ENCODE results near the gene COL27A1. TPM values are rescaled to one million over a fixed set of nuclear protein-coding genes. Genes with fewer than 3 reads are reported as not detected.

COL27A1 gene
- total RNA-seq, 5 donors from 2014 or later (not counting 1 experiment from before 2014, with no cell fraction given), result 0.53 to 1.7 (median 0.95) TPM

DNA sequence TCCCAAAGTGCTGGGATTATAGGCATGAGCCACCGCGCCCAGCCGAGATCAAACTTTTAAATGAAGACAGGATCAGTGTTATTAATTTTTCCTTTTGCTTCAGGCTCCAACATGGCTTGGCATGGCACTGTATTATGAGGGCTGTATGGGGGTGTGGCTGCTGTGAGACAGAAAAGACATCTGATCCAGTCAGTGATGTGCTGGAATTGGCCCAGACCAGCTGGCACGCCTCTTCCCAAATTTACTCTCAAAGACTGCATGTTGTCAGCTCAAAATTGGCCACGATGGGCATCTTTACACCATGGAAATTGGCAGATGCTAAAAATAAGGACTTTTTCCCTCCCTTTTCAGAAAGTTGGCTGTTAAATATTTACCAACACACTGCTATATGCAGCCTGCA, 12.1 kb upstream of the COL27A1 start:
- WGBS (ENCODE audit: insufficient coverage), result 86% methylated on average over 1 of the region's 5 CpGs
- Mint-ChIP-seq H3K4me3 (no peak overlapping the region), H3K9me3 (no peaks in the 10 kb centered on the region), H3K36me3 (no peaks in the 10 kb centered on the region), H3K4me1 (no peaks in the 10 kb centered on the region), H3K27ac (no peak overlapping the region), H3K27me3 (peaks cover 18 to 36% of the 10 kb centered on the region in 2 donors)
- H3K4me1 ChIP-seq (ENCODE audit: control insufficient read depth in 1 of 2, extremely low read depth in 1 of 2, insufficient read depth in 2 of 2, low read length in 2 of 2), result no peaks in the 10 kb centered on the region
- peaks cover 0 to 23% of the 10 kb centered on the region in 2 experiments for H3K27me3 ChIP-seq (replicated peaks in 1 of 2; ENCODE audit: control insufficient read depth in 2 of 2, extremely low read depth in 1 of 2, insufficient read depth in 2 of 2, low read length in 1 of 2)
- POLR2A ChIA-PET, result no interaction called here
- DNase-seq, result no peak
- H3K27ac ChIP-seq (ENCODE audit: low read length), result no peak overlapping the region
- ATAC-seq (replicated peaks in 1 of 4), result no peak
- H3K9me3 ChIP-seq, result no peaks in the 10 kb centered on the region
- no peaks in the 10 kb centered on the region for H3K36me3 ChIP-seq (ENCODE audit: control insufficient read depth in 2 of 2, extremely low read depth in 1 of 2, insufficient read depth in 1 of 2, low read length in 1 of 2)
- CTCF ChIA-PET, result no interaction called here
- H3K4me3 ChIP-seq (ENCODE audit: control insufficient read depth in 1 of 2, extremely low read depth in 1 of 2, low read length in 1 of 2), result no peak overlapping the region

DNA sequence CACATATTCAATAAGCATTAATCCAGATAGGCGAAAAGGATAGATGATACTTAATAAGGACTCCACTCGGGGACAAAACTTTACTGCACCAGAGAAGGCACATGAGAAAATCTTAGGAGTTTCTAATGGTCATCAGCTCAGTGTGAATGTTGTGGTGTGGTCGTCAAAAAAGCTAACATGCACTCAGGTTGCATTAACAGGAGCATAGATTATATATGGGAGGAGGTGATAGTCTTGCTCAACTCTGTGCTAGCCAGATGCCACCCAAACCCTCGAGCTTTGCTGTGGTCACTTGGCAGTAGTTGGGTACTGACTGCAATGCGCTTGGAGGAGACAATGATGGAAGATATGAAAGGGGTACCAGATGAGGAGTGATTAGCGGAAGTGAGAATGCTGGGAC, 8.6 kb upstream of the COL27A1 start:
- WGBS (ENCODE audit: insufficient coverage), result 81% methylated on average over 6 of the region's 6 CpGs
- H3K27me3 ChIP-seq (replicated peaks in 1 of 2; ENCODE audit: control insufficient read depth in 2 of 2, extremely low read depth in 1 of 2, insufficient read depth in 2 of 2, low read length in 1 of 2), result peaks cover 0 to 43% of the 10 kb centered on the region in 2 experiments
- H3K36me3 ChIP-seq (ENCODE audit: control insufficient read depth in 2 of 2, extremely low read depth in 1 of 2, insufficient read depth in 1 of 2, low read length in 1 of 2), result no peaks in the 10 kb centered on the region
- ATAC-seq (replicated peaks in 1 of 4), result no peak
- Mint-ChIP-seq H3K27me3 (peaks cover 33 to 51% of the 10 kb centered on the region in 2 donors), H3K9me3 (no peaks in the 10 kb centered on the region), H3K4me1 (no peaks in the 10 kb centered on the region), H3K4me3 (no peak overlapping the region), H3K36me3 (no peaks in the 10 kb centered on the region), H3K27ac (no peak overlapping the region)
- no peak for DNase-seq
- ChIA-PET CTCF (no interaction called here), POLR2A (no interaction called here)
- no peaks in the 10 kb centered on the region for H3K4me1 ChIP-seq (ENCODE audit: control insufficient read depth in 1 of 2, extremely low read depth in 1 of 2, insufficient read depth in 2 of 2, low read length in 2 of 2)
- H3K4me3 ChIP-seq (ENCODE audit: control insufficient read depth in 1 of 2, extremely low read depth in 1 of 2, low read length in 1 of 2), result no peak overlapping the region
- H3K9me3 ChIP-seq, result no peaks in the 10 kb centered on the region
- H3K27ac ChIP-seq (ENCODE audit: low read length), result no peak overlapping the region

- H3K4me1 Mint-ChIP-seq, result peaks cover under 1 to 3% (median 2%) of the 10 kb centered on the region in 3 donors
- H3K4me3 Mint-ChIP-seq, result no peak overlapping the region
- 85% methylated on average over 4 of the region's 5 CpGs for WGBS (ENCODE audit: insufficient coverage)
- no peak overlapping the region for H3K4me3 ChIP-seq (ENCODE audit: control insufficient read depth in 1 of 2, extremely low read depth in 1 of 2, low read length in 1 of 2)
- ChIA-PET CTCF (no interaction called here), POLR2A (no interaction called here)
- DNase-seq (no peak), ATAC-seq (replicated peaks in 1 of 4) (no peak)
- H3K27ac Mint-ChIP-seq, result no peak overlapping the region
- no peaks in the 10 kb centered on the region for H3K9me3 ChIP-seq
- H3K36me3 Mint-ChIP-seq, result no peaks in the 10 kb centered on the region
- no peaks in the 10 kb centered on the region for H3K36me3 ChIP-seq (ENCODE audit: control insufficient read depth in 2 of 2, extremely low read depth in 1 of 2, insufficient read depth in 1 of 2, low read length in 1 of 2)
- peaks cover 5 to 61% of the 10 kb centered on the region in 2 experiments for H3K27me3 ChIP-seq (replicated peaks in 1 of 2; ENCODE audit: control insufficient read depth in 2 of 2, extremely low read depth in 1 of 2, insufficient read depth in 2 of 2, low read length in 1 of 2)
- peaks cover 0 to 9% of the 10 kb centered on the region in 2 experiments for H3K4me1 ChIP-seq (ENCODE audit: control insufficient read depth in 1 of 2, extremely low read depth in 1 of 2, insufficient read depth in 2 of 2, low read length in 2 of 2)
- no peak overlapping the region for H3K27ac ChIP-seq (ENCODE audit: low read length)
- H3K9me3 Mint-ChIP-seq, result no peaks in the 10 kb centered on the region
- peaks cover 42 to 56% of the 10 kb centered on the region in 2 donors for H3K27me3 Mint-ChIP-seq
These were observed 6.2 kb upstream of the COL27A1 start for GRCh38 chr9:114149181-114149580.

DNA sequence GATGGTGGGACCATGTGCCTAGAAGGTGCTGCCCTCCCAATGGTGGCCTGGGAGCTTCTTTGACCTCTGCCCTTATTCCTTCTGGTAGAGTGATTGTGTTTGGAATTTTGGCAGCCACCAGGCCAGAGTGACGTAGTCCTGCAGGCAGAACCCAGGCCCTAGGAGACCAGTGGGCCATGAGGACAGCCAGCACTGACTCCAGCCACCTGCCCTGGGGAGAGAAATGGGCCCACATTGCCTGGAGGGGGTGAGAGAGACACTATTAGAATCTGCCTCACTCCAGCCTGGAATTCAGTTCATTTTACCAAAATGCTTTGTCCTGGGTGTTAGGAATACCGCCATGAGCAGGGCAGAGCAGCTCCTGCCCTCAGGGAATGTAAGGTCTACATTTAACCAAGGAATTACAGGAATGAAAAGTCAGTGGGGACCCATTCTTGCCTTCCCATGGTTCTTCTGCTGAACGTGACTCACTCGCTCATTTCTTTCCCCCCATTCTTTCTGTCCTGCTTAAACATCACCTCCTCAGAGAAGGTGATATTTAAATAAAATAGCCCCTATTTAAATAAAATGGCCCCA, 5.5 kb upstream of the COL27A1 start:
- H3K9me3 Mint-ChIP-seq, result no peaks in the 10 kb centered on the region
- Histone ChIP-seq H3K4me3 (ENCODE audit: control insufficient read depth in 1 of 2, extremely low read depth in 1 of 2, low read length in 1 of 2) (no peak overlapping the region), H3K9me3 (no peaks in the 10 kb centered on the region), H3K4me1 (ENCODE audit: control insufficient read depth in 1 of 2, extremely low read depth in 1 of 2, insufficient read depth in 2 of 2, low read length in 2 of 2) (peaks cover 0 to 16% of the 10 kb centered on the region in 2 experiments), H3K27me3 (replicated peaks in 1 of 2; ENCODE audit: control insufficient read depth in 2 of 2, extremely low read depth in 1 of 2, insufficient read depth in 2 of 2, low read length in 1 of 2) (peaks cover 5 to 68% of the 10 kb centered on the region in 2 experiments), H3K27ac (ENCODE audit: low read length) (no peak overlapping the region), H3K36me3 (ENCODE audit: control insufficient read depth in 2 of 2, extremely low read depth in 1 of 2, insufficient read depth in 1 of 2, low read length in 1 of 2) (no peaks in the 10 kb centered on the region)
- H3K27ac Mint-ChIP-seq, result no peak overlapping the region
- no CpG with 5 or more reads among the region's 4 CpGs for WGBS (ENCODE audit: insufficient coverage)
- no peaks in the 10 kb centered on the region for H3K36me3 Mint-ChIP-seq
- ATAC-seq (replicated peaks in 1 of 4), result no peak
- no peak overlapping the region for H3K4me3 Mint-ChIP-seq
- peaks cover 49 to 59% of the 10 kb centered on the region in 2 donors for H3K27me3 Mint-ChIP-seq
- DNase-seq, result no peak
- ChIA-PET CTCF (no interaction called here), POLR2A (no interaction called here)
- peaks cover 7 to 9% (median 8%) of the 10 kb centered on the region in 3 donors for H3K4me1 Mint-ChIP-seq

- Histone ChIP-seq H3K36me3 (ENCODE audit: control insufficient read depth in 2 of 2, extremely low read depth in 1 of 2, insufficient read depth in 1 of 2, low read length in 1 of 2) (no peaks in the 10 kb centered on the region), H3K4me1 (ENCODE audit: control insufficient read depth in 1 of 2, extremely low read depth in 1 of 2, insufficient read depth in 2 of 2, low read length in 2 of 2) (peaks cover 0 to 23% of the 10 kb centered on the region in 2 experiments), H3K27me3 (replicated peaks in 1 of 2; ENCODE audit: control insufficient read depth in 2 of 2, extremely low read depth in 1 of 2, insufficient read depth in 2 of 2, low read length in 1 of 2) (peaks cover 5 to 75% of the 10 kb centered on the region in 2 experiments), H3K27ac (ENCODE audit: low read length) (no peak overlapping the region), H3K9me3 (no peaks in the 10 kb centered on the region), H3K4me3 (ENCODE audit: control insufficient read depth in 1 of 2, extremely low read depth in 1 of 2, low read length in 1 of 2) (no peak overlapping the region)
- ChIA-PET POLR2A (no interaction called here), CTCF (no interaction called here)
- no peak overlapping the region for H3K4me3 Mint-ChIP-seq
- ATAC-seq (replicated peaks in 1 of 4), result no peak
- DNase-seq, result no peak
- H3K27me3 Mint-ChIP-seq, result peaks cover 49 to 59% of the 10 kb centered on the region in 2 donors
- no peak overlapping the region for H3K27ac Mint-ChIP-seq
- no peaks in the 10 kb centered on the region for H3K36me3 Mint-ChIP-seq
- no peaks in the 10 kb centered on the region for H3K9me3 Mint-ChIP-seq
- WGBS (ENCODE audit: insufficient coverage), result 52% methylated on average over 3 of the region's 8 CpGs
- peaks cover 11 to 16% (median 11%) of the 10 kb centered on the region in 3 donors for H3K4me1 Mint-ChIP-seq
These were observed 4.7 kb upstream of the COL27A1 start for GRCh38 chr9:114150608-114151007.

DNA sequence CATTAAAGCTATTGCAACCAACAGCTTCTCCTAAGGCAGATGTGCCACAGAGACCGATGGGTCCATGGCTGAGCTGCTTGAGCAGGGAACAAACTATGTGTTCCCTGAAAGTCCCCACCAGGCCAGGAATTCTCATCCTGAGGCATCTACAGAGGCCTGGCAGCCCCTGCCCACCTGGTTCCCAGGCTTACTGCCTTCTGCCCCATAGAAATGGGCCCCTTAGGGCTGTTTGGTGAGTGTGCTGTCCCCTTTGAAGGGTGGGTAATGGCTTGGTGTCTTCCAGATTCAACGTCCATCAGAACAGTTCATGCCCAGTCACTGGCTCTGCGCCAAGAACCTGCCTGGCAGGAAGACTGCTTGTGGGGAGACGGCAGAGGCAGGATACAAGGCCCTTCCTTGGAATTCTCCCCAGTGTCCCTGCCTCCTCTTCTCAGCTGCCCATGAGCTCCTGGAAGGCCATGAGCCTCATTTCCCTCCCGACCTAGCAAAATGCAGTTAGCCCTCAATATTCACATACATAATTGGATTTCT, 3.8 kb upstream of the COL27A1 start:
- 93% methylated on average over 3 of the region's 5 CpGs for WGBS (ENCODE audit: insufficient coverage)
- Histone ChIP-seq H3K27ac (ENCODE audit: low read length) (no peak overlapping the region), H3K27me3 (replicated peaks in 1 of 2; ENCODE audit: control insufficient read depth in 2 of 2, extremely low read depth in 1 of 2, insufficient read depth in 2 of 2, low read length in 1 of 2) (peaks cover 5 to 76% of the 10 kb centered on the region in 2 experiments), H3K4me3 (ENCODE audit: control insufficient read depth in 1 of 2, extremely low read depth in 1 of 2, low read length in 1 of 2) (no peak overlapping the region), H3K4me1 (ENCODE audit: control insufficient read depth in 1 of 2, extremely low read depth in 1 of 2, insufficient read depth in 2 of 2, low read length in 2 of 2) (peaks cover 0 to 28% of the 10 kb centered on the region in 2 experiments), H3K9me3 (no peaks in the 10 kb centered on the region), H3K36me3 (ENCODE audit: control insufficient read depth in 2 of 2, extremely low read depth in 1 of 2, insufficient read depth in 1 of 2, low read length in 1 of 2) (no peaks in the 10 kb centered on the region)
- Mint-ChIP-seq H3K27ac (no peak overlapping the region), H3K27me3 (peaks cover 47 to 57% of the 10 kb centered on the region in 2 donors), H3K9me3 (no peaks in the 10 kb centered on the region), H3K4me1 (peaks cover 14 to 19% (median 16%) of the 10 kb centered on the region in 3 donors), H3K36me3 (no peaks in the 10 kb centered on the region), H3K4me3 (no peak overlapping the region)
- ATAC-seq (replicated peaks in 1 of 4), result no peak
- ChIA-PET CTCF (no interaction called here), POLR2A (no interaction called here)
- DNase-seq, result no peak

All from T-cell (primary cell).